ENCODE results near the gene MRPL11.
A peak's percentile ranks its signal among the peaks of the same experiment; 100 is the strongest.

The MRPL11 gene

DNA sequence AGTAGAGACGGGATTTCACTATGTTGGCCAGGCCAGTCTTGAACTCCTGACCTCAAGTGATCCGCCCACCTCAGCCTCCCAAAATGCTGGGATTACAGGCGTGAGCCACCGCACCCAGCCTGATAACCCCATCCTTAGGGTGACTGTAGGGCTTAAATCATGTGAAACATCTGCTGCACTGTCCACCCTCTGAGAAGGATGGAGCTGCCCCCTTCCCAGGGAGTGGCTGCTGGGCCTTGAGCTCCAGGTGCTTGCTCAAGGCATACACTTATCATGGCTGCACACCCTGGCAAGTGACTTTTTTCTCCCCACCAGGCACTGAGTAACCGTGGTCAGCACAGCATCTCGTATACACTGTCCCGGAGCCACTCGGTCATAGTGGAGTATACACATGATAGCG is 33.4 kb upstream of the MRPL11 start:
- TF ChIP-seq, protein P1, sequence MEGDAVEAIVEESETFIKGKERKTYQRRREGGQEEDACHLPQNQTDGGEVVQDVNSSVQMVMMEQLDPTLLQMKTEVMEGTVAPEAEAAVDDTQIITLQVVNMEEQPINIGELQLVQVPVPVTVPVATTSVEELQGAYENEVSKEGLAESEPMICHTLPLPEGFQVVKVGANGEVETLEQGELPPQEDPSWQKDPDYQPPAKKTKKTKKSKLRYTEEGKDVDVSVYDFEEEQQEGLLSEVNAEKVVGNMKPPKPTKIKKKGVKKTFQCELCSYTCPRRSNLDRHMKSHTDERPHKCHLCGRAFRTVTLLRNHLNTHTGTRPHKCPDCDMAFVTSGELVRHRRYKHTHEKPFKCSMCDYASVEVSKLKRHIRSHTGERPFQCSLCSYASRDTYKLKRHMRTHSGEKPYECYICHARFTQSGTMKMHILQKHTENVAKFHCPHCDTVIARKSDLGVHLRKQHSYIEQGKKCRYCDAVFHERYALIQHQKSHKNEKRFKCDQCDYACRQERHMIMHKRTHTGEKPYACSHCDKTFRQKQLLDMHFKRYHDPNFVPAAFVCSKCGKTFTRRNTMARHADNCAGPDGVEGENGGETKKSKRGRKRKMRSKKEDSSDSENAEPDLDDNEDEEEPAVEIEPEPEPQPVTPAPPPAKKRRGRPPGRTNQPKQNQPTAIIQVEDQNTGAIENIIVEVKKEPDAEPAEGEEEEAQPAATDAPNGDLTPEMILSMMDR (IDR thresholded peaks at IDR 0.05; ENCODE audit: low read depth, low read length, missing control alignments) = no peak
- H3K4me3 ChIP-seq (ENCODE audit: low read depth, low read length) = no peak overlapping the region
- no peak for DNase-seq (ENCODE audit: low read depth)

DNA sequence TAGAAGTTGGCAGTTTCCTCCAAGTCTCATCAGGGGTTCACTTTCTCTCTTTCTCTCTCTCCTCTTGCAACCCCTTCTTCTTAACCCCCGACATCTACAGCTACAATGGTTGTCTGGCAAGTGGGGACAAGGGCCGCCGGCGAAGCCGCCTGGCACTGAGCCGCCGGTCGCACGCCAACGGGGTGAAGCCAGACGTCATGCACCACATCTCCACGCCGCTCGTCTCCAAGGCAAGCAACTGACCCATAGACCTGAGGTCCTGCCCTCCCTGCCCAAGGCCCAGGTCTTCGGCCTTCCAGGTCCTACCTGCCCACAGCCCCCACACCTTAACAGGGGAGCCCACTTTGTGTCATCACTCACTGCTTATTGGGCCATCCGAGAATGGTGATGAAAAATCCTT is 32.5 kb upstream of the MRPL11 start:
- no peak overlapping the region for H3K4me3 ChIP-seq (ENCODE audit: low read depth, low read length)
- TF ChIP-seq, protein P1 (IDR thresholded peaks at IDR 0.05; ENCODE audit: low read depth, low read length, missing control alignments) = no peak
- DNase-seq (ENCODE audit: low read depth) = no peak

DNA sequence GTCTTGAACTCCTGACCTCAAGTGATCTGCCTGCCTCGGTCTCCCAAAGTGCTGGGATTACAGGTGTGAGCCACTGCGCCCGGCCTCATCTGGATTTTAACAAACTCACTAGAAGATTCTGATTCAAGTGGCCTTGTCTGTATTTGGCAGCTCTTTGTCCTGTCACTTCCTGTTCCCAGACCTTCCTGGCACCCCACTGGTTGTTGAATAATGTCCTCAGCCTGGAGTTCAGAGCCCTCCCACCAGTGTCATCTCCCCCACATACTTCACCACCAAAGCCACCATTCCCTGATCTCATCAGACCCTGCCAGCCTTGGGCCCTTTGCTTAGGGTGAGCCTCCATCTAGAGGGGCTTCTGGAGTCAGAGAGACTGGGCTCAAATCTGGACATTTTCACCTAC is 31.4 kb upstream of the MRPL11 start:
- H3K4me3 ChIP-seq (ENCODE audit: low read depth, low read length) = no peak overlapping the region
- DNase-seq (ENCODE audit: low read depth) = no peak
- TF ChIP-seq, protein P1 (IDR thresholded peaks at IDR 0.05; ENCODE audit: low read depth, low read length, missing control alignments) = no peak

DNA sequence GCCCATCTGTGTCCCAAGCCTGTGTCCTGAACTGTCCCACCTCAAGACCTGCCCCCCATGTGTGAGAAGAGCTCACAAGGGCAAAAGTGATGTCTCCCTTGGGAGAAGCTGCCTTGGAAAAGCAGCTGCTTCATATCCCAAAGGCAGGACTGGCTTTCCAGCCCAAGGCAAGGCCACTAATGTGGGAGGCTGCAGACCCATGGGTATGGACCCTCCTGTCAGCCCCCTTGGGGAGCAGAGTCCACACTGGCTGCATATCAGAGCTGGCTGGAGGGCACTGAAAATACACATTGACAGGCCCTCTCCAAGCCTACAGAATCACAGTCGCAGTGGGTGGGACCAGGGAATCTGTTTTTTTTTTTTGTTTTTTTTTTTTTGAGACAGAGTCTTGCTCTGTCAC is 30.8 kb upstream of the MRPL11 start:
- TF ChIP-seq, protein P1 (IDR thresholded peaks at IDR 0.05; ENCODE audit: low read depth, low read length, missing control alignments) = no peak
- DNase-seq (ENCODE audit: low read depth) = no peak
- H3K4me3 ChIP-seq (ENCODE audit: low read depth, low read length) = no peak overlapping the region

DNA sequence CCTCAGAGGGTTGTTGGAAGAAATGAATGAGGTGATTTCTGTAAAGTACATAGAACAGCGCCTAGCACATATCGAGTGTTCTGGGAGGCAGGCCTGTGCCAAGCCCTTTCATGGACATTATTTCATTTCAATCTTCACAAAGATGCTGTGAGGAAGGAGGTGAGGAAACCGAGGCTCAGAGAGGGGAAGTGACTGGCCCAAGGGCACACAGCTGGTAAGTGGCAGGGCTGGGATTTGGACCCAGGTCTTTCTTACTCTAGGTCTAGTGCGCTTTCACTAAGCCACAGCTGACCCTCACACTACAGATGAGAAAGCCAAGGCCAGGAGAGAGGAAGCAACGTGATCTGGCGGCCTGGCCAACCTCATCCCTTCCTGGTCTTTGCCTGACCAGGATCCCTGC is 30.0 kb upstream of the MRPL11 start:
- no peak overlapping the region for H3K4me3 ChIP-seq (ENCODE audit: low read depth, low read length)
- TF ChIP-seq, protein P1 (IDR thresholded peaks at IDR 0.05; ENCODE audit: low read depth, low read length, missing control alignments) = no peak
- DNase-seq (ENCODE audit: low read depth) = no peak

DNA sequence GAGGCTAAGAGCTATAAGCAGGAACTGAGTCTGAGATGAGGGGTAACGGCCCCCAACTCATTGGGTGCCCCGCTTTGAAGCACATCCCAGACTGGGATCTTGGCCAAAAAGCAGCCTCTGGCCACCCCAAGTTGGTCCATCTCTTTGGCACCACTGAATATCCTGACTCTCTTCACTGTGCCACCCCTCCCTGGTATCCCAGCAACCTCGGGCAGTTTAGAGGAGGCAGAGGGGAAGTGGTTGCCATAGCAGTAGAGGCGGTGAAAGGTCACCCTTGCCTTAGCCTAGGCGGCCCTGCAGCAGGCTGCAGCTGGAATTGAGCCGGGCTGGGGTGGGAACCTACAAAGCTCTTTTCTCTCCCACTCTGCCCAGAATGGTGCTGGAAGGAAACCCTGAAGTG is 29.1 kb upstream of the MRPL11 start:
- no peak overlapping the region; the same call in 1 of the 2 replicates for H3K4me3 ChIP-seq (ENCODE audit: low read depth, low read length)
- DNase-seq (ENCODE audit: low read depth) = no peak
- TF ChIP-seq, protein P1 (IDR thresholded peaks at IDR 0.05; ENCODE audit: low read depth, low read length, missing control alignments) = no peak

DNA sequence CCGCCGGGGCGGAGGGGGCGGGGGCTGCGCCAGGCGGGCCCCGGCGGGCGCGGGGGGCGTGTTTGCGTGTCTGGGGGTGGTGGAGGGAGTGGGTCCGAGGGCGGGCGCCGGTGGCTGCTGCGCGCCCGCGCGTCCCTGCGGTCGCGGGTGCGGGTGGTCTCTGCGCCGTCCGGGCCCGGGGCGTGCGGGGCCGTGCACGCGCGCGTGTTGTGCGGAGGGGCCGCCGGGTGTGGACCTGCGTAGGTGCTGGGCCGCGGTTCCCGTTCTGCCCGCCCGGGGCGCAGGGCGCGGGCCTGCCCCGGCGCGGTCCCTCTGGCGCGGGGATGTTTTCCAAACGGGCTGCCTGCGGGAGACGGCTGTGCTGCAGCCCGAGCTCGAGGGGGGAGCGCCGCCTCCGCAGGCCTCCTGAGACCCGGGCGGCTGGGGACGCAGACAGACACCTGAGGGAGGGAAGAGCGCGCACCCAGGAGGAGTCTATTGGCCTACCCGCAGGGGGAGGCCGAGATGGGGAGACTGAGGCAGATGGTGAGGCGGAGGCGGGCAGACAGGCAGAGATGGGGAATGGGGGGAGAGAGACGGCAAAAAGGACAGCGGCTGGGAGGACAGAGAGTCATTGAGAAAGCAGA is 28.5 kb upstream of the MRPL11 start:
- TF ChIP-seq, protein P1 (IDR thresholded peaks at IDR 0.05; ENCODE audit: low read depth, low read length, missing control alignments) = peak; percentile 33
- no peak for DNase-seq (ENCODE audit: low read depth)
- peak overlapping the region; percentile 54 for H3K4me3 ChIP-seq (ENCODE audit: low read depth, low read length)

All from GM12864 (cell line).